B cell (primary cell): ENCODE data around the gene UBAC1.
"Not testable (repeated sequence)": the region's sequence is repeated elsewhere in the genome, so short reads cannot be mapped to it uniquely, and the experiment has no call there.

Experiments used
- CTCF ChIP-seq: fragments of 200-600 bp; IDR thresholded peaks from one replicate; pipeline ENCODE4 v1.8.0; 2022; ENCODE audit warnings: antibody characterized with exemption, mild to moderate bottlenecking
- EZH2 ChIP-seq: IDR thresholded peaks from 2 replicates; pipeline ENCODE4 v1.6.1; 2012; ENCODE audit warnings: borderline replicate concordance, low read depth, mild to moderate bottlenecking, moderate library complexity, low read length; ENCODE audit not compliant: insufficient read depth, poor library complexity, severe bottlenecking

- TF ChIP-seq CTCF, EZH2: not testable (repeated sequence)
These were observed 14.1 kb downstream of the UBAC1 start for GRCh38 chr9:135947105-135947504.
